CD1c-positive myeloid dendritic cell (primary cell): ENCODE measurements around the gene PPP2R5C.
A peak's percentile ranks its signal among the peaks of the same experiment; 100 is the strongest.

Source experiments
- DNase-seq: peaks from one replicate; pipeline ENCODE4 v3.0.0-alpha.2; 2016; ENCODE audit errors: extremely low spot score

The PPP2R5C gene

DNA sequence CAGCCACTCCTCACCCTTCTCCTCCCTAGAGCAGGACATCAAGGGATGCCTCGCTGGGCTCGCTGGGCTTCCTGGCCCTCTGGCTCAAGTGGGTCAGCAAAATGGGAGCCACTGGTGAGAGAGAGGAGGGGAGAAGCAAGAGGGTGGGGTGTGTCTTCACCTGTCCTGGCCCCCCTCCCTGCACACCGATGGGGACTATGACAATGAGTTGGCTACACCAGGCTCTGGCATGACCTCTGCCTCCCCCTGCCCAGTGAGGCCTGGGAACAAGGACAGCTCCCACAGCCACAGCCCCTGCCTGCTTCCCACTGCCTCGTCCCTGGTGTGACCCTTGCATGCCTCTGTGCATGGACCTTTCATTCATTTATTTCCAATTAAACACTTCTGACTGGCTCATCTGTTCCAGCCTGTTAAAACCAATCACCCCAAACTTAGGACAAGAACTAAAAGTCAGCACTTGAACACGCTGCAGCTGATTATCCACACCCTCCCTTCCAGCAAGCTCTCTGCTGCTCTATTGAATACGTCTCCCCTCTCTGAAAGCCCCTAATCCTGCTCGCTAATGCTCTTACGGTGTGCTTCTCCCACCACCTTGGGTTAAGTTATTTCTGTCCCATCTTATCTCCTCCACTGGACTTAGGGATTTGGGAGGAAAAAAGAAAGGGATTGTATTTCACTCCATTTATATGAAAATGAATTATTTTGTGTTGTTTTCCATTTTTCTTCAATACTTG lies 5.8 kb upstream of the PPP2R5C start:
- DNase-seq: no peak

DNA sequence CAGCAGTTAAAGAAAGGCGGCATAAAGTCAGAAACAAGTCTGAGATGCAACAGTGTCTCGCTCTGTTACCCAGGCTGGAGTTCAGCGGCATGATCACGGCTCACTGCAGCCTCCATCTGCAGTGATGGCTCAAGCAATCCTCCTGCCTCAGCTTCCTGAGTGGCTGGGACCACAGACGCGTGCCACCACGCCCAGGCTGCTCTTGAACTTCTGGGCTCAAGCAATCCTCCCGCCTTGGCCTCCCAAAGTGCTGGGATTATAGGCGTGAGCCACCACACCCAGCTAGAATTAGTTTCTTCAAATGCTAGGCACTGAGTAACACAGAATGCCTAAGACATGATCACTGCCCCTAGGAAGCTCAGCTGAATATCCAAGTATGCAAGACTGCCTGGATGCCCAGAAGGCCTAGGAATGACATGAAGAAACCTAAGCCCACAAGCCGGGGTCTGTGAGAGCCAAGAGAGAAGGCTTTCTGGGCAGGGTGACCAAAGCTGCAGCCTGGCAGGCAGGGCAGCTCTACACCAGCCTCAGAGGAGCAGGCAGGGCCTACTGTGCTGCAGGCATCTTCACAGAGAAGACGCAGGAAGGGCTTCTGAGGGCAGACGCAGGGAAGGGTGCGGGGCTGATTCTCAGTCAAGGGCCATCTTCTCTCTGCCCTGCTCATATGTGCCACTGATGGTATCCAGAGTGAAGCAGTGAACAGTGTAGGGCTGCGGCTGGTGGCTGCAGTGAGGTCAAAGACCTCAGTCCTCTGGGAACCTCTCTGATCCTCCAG lies 4.3 kb upstream of the PPP2R5C start:
- no peak for DNase-seq

- DNase-seq: no peak
Observed at GRCh38 chr14:101757839-101758211, 3.7 kb upstream of the PPP2R5C start.

- DNase-seq: no peak
Observed at GRCh38 chr14:101758913-101759593, 2.5 kb upstream of the PPP2R5C start.

GRCh38 chr14:101760138-101761011 lies 1.1 kb upstream of the PPP2R5C start:
- peak; percentile 95 for DNase-seq

GRCh38 chr14:101761881-101762529 lies 496 bp downstream of the PPP2R5C start:
- peak; percentile 13 for DNase-seq

DNA sequence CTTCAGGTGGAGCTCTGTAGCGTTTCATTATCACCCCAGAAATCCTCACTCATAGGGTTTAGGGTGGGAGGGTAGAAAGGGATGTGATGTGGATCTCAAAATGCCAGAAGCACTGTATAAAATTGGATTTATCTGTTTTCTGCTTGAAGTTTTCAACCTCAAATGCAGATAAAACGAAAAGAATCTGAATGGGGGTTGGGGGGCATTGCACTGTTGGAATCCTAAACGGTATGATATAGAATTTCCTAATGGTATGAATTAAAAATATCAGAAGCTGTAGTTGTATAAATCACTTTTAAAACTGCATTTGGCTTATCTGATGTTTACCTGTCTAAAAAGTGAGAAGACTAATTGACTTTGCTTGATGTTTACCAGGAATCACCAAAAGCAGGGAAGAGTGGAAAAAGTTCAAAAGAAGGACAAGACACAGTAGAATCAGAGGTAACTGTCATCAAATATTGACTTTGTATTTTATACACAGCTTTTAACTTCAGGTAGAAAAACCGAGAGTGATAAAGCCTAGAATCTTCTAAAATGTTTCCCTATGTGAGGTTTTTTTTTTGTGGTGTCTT lies 1.1 kb downstream of the PPP2R5C start:
- no peak for DNase-seq

- DNase-seq: no peak
Observed at GRCh38 chr14:101763941-101764709, 2.6 kb downstream of the PPP2R5C start.

DNA sequence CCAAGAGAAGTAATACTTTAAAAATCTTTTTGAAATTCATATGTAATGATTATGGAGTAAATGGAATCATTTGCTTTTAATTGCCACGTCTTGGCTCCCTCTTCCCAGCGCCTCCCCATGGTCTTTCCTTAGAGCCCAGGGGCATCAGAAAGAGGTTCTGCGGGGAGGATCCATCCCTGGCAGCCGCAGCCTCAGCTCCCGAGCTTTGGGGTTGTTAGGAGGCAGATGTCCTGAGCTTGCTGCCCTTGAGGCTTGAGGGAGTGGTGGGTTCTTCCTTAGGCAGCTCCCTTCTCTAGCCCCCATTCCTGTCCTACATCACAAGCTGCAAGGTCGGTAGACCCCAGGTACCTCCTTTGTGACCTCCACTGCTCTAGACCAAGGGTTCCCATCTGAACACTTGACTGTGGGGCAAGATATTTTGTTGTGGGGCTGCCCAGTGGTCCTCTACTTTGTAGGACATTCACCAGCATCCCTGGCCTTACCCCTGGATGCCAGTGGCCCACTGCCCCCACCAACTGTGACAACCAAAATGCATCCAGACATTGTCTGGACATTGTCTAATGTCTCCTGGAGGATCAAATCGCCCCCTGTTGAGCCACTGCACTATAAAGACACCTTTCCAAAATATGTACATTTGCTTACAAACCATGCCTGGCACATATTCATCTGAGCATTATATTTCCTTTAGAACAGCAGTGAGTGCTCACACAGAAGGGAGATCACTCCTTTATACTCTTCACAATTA lies 6.3 kb downstream of the PPP2R5C start:
- DNase-seq: no peak

GRCh38 chr14:101770183-101770582 lies 8.7 kb downstream of the PPP2R5C start:
- no peak for DNase-seq

DNA sequence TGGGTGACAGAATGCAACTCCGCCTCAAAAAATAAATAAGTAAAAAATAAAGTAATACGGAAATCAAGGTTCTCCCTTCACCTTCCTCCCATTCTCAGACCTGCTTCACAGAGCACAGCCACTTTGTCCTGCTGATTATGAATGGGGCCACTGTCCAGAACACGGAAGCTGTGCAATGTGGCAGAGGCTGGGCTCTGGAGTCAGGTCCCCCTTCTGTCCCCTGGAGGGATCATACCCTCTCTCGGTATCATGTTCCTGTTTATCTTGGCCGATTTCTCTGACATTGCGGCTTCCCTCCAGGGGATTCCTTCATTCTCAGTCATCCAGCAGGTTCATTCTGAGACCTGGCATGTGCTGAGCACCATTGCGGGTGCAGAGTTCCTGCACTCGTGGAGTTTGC lies 11.3 kb downstream of the PPP2R5C start:
- DNase-seq: no peak

DNA sequence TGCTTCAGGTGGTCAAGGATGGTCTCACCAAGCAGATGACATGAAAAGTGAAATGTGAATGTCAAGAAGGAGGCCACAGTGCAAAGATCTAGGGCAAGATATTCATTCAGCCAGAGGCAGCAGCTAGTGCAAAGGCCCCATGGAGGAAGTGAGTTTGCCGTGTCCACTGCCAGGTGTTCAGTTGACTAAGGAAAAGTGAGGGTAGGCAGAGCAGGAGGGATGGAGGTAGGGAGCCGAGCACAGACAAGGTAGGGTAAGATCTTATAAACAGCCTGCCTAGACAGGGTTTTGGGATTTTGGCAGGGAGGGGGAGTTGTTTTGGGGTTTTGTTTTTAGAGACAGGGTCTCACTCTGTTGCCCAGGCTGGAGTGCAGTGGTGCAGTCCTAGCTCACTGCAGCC lies 11.9 kb downstream of the PPP2R5C start:
- no peak for DNase-seq

GRCh38 chr14:101774006-101774795 lies 12.7 kb downstream of the PPP2R5C start:
- DNase-seq: no peak

GRCh38 chr14:101774814-101775213 lies 13.3 kb downstream of the PPP2R5C start:
- DNase-seq: no peak

- no peak for DNase-seq
Observed at GRCh38 chr14:101775826-101776225, 14.3 kb downstream of the PPP2R5C start.

DNA sequence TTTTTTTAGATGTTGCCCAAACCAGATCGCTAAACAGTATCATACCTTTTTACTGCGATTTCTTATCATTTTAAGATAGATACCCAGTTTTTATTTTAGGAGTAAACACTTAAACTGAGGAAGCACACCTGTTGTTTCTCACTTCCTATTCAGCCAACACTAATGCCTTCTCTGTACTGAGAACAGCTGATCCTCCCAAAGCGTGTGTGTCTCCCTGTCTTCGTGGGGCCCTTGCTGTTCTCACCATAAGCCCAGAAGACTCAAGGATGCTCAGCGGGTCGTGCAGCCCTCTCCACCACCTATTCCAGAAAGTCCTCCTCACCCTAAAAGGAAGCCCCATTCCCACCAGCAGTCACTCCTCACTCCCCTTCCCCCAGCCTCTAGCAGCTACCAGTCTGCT lies 14.8 kb downstream of the PPP2R5C start:
- DNase-seq: no peak

- no peak for DNase-seq
Observed at GRCh38 chr14:101780390-101780789, 18.9 kb downstream of the PPP2R5C start.

DNA sequence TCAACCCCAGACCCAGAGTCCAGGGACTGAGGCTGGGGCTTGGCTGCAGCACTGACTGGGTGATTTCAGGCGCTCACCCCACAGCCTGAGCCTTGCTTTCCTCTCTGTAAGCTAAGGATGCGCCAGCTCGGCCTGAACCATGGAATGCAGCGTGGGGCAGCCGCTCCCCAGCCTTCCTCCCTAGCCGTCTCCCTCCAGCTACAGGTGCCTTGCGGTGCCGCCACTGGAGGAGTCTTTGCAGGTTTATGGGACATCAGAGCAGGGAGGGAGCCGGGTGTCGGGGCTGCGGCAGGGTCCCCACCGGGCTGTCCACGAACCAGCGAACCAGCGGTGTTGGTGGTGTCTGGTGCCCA lies 19.4 kb downstream of the PPP2R5C start:
- DNase-seq: no peak
